Colonic mucosa (tissue), 4 donors: ENCODE data around the gene TMEM163. TPM values are rescaled to one million over a fixed set of nuclear protein-coding genes. Genes with fewer than 3 reads are reported as not detected.

ENCODE experiments used
- DNase-seq: peaks from one replicate; pipeline ENCODE4 v3.0.0-alpha.2; 2020
- H3K27ac ChIP-seq: fragments of 200-600 bp; one replicate; pipeline ENCODE4 v1.8.0; 2021
- H3K27me3 ChIP-seq: fragments of 200-600 bp; one replicate; pipeline ENCODE4 v1.8.0; 2021
- H3K36me3 ChIP-seq: fragments of 200-600 bp; one replicate; pipeline ENCODE4 v1.8.0; 2021
- H3K4me1 ChIP-seq: fragments of 200-600 bp; one replicate; pipeline ENCODE4 v1.8.0; 2021; ENCODE audit warnings: mild to moderate bottlenecking
- H3K4me3 ChIP-seq: fragments of 200-600 bp; one replicate; pipeline ENCODE4 v1.8.0; 2021
- H3K9ac ChIP-seq, 2 donors: one replicate each; pipeline ENCODE4 v1.7.0; 2013; ENCODE audit warnings: control low read depth in 2 of 2, low read depth in 2 of 2, low read length in 2 of 2
- H3K9me3 ChIP-seq: fragments of 200-600 bp; one replicate; pipeline ENCODE4 v1.8.0; 2021
- intact Hi-C: fragments of 100-400 bp; cut with DNase I; formaldehyde crosslinking; loops from one replicate; pipeline ENCODE4 v1.14.1; 2022
- total RNA-seq, 2 donors: library from RNA; stranded (reverse); fragmentation: NEBNext Ultra II Directional in 1 of 2; extraction: Animal tissue kit (Norgen Biotek cat#: 25700) in 1 of 2; gene quantifications; one replicate each; pipeline ENCODE4 v1.2.1, GENCODE V29; 2021
- TF ChIP-seq, protein P1 (sequence below): fragments of 200-600 bp; IDR thresholded peaks from one replicate; pipeline ENCODE4 v1.8.0; 2022; ENCODE audit warnings: antibody characterized with exemption, mild to moderate bottlenecking
- donor health status: healthy.
- donor health status: DM: no; HTN: no; CAD: no.
- donor health status: DM: no; HTN: no; CAD: no.

The TMEM163 gene
- total RNA-seq, 2 donors from 2014 or later = 0.29 TPM; not detected in 1

DNA sequence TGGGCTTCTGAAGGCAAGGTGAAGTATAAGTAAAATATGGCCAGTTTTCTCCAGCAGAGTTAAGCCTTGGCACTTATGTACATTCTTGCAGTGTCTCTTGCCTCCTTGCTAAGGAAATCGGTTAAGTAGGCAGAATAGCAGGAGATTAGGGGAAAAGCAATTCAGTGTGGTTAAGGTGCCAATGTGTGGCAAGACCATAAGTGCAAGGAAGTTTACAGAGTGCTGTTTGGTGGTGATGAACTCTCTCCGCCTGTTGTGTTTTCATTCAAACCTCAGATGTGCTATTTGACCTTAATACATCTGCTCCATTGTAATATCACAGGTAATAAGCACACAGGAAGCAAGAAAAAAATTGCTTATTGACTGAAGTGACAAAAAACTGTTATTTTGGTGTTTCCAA lies 308.8 kb downstream of the TMEM163 start:
- Histone ChIP-seq H3K36me3 (no peaks in the 10 kb centered on the region), H3K9ac (no peak overlapping the region), H3K4me3 (no peak overlapping the region), H3K27ac (no peak overlapping the region), H3K4me1 (peaks cover 7% of the 10 kb centered on the region), H3K9me3 (no peaks in the 10 kb centered on the region), H3K27me3 (no peaks in the 10 kb centered on the region)
- intact Hi-C loops = loop anchor here (5.0 kb wide), 2 partner anchors 33 to 293 kb away; no protein-coding TSS in a partner anchor
- TF ChIP-seq, protein P1, sequence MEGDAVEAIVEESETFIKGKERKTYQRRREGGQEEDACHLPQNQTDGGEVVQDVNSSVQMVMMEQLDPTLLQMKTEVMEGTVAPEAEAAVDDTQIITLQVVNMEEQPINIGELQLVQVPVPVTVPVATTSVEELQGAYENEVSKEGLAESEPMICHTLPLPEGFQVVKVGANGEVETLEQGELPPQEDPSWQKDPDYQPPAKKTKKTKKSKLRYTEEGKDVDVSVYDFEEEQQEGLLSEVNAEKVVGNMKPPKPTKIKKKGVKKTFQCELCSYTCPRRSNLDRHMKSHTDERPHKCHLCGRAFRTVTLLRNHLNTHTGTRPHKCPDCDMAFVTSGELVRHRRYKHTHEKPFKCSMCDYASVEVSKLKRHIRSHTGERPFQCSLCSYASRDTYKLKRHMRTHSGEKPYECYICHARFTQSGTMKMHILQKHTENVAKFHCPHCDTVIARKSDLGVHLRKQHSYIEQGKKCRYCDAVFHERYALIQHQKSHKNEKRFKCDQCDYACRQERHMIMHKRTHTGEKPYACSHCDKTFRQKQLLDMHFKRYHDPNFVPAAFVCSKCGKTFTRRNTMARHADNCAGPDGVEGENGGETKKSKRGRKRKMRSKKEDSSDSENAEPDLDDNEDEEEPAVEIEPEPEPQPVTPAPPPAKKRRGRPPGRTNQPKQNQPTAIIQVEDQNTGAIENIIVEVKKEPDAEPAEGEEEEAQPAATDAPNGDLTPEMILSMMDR = no peak
- no peak for DNase-seq

DNA sequence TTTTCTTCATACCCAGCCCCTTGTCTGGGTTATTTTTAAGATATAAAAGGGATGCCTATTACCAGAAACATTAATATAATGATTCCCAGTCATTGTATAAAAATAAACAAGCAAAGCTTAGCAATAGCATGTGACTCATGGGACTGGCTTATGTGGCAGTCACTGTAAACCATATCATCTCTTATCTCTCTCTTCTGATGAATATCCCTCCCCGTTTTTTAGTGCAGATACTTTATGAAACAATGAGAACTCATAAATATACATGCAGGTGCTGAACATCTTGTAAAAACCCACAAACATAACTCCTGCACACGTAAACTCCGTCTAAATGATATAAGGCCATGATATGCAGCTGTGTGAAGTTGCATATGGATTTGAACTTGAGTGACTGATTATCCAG lies 310.0 kb downstream of the TMEM163 start:
- no peak overlapping the region for H3K27ac ChIP-seq
- H3K9me3 ChIP-seq = no peaks in the 10 kb centered on the region
- TF ChIP-seq, protein P1 = no peak
- DNase-seq = no peak
- H3K36me3 ChIP-seq = no peaks in the 10 kb centered on the region
- intact Hi-C loops = loop anchor here (10.0 kb wide), 1 partner anchor 164 kb away; no protein-coding TSS in a partner anchor
- no peaks in the 10 kb centered on the region for H3K27me3 ChIP-seq
- H3K9ac ChIP-seq = no peak overlapping the region
- peaks cover 7% of the 10 kb centered on the region for H3K4me1 ChIP-seq
- no peak overlapping the region for H3K4me3 ChIP-seq

DNA sequence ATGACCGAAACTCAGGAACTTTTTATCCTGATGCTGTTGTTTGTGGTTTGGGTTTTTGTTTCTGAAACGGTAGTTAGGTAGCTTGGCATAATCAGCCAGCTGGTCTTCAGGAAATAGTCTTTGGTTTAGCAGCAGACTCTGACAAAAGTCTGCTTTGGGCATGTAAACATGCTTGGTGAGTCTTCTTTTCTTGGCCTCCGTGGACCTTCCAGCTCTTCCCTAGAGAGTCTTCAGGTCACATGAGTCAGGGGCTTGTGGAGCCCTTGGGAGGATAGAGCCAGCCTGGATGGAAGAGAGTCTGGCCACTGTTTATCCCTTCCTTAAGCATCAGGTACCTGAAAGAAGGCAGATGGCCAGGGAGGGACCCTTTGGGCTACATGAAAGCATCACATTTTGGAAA lies 310.4 kb downstream of the TMEM163 start:
- Histone ChIP-seq H3K27ac (no peak overlapping the region), H3K36me3 (no peaks in the 10 kb centered on the region), H3K9ac (no peak overlapping the region), H3K4me3 (no peak overlapping the region), H3K9me3 (no peaks in the 10 kb centered on the region), H3K27me3 (no peaks in the 10 kb centered on the region), H3K4me1 (peaks cover 7% of the 10 kb centered on the region)
- TF ChIP-seq, protein P1 = no peak
- intact Hi-C loops = loop anchor here (10.0 kb wide), 1 partner anchor 164 kb away; no protein-coding TSS in a partner anchor
- no peak for DNase-seq

DNA sequence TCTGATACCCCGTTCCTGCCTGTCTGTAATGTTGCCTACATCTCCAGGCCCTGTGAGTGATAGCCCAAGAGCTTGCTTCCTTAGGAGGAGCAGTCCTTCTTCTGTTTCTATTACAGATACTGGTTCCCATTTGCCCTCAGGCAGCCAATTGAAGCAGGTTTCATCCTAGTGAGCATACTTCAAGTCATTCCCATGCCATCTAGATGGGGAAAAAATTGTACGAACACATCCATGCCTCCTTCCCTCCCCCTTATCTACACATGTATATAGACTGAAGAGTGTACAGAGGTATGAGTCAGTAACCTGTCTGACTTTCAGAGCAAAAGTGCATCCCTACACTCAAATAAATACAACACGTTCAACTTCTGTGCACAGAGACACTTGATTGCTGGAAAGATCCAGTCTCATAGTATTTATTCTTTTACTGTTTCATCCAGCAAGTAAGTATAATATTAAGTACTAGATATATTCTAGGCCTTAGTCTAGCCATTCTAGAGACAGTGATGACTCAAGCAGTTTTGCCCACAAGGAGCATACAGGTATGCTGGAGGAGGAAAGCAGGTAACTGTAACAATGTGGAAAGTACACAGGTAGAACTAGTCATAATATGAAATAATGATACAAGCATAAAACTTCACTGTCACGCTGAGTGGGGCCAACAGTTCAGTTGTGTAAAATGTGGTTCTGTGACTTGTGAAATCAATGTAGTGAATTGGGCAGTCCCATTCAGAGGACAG lies 311.5 kb downstream of the TMEM163 start:
- intact Hi-C loops = loop anchor here (10.0 kb wide), 1 partner anchor 163 kb away; no protein-coding TSS in a partner anchor
- no peak for DNase-seq
- H3K4me3 ChIP-seq = no peak overlapping the region
- no peak overlapping the region for H3K27ac ChIP-seq
- H3K4me1 ChIP-seq = peaks cover 7% of the 10 kb centered on the region
- TF ChIP-seq, protein P1 = no peak
- H3K9me3 ChIP-seq = no peaks in the 10 kb centered on the region
- no peaks in the 10 kb centered on the region for H3K27me3 ChIP-seq
- H3K36me3 ChIP-seq = no peaks in the 10 kb centered on the region
- H3K9ac ChIP-seq = no peak overlapping the region

DNA sequence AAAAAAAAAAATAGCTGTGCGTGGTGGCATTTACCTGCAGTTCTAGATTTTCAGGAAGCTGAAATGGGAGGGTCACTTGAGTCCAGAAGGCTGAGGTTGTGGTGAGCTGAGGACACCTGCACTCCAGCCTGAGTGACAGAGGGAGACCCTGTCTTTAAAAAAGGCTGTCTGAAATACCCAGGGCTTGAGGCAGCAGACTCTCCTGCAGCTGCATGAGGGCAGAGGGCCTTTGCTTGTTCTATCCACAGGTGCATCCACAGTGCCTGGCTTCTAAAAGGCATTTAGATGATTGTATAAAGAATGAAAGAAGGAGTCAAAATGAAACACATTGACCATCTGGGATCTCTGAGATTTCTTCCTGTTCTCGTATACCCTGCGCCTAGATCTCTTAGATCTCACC lies 312.1 kb downstream of the TMEM163 start:
- Histone ChIP-seq H3K27ac (no peak overlapping the region), H3K27me3 (no peaks in the 10 kb centered on the region), H3K4me1 (peaks cover 7% of the 10 kb centered on the region), H3K36me3 (no peaks in the 10 kb centered on the region), H3K9ac (no peak overlapping the region), H3K4me3 (no peak overlapping the region), H3K9me3 (no peaks in the 10 kb centered on the region)
- intact Hi-C loops = loop anchor here (10.0 kb wide), 1 partner anchor 162 kb away; no protein-coding TSS in a partner anchor
- TF ChIP-seq, protein P1 = no peak
- DNase-seq = no peak
